Body of pancreas (tissue), 4 donors: ENCODE results near the gene GARNL3. TPM values are rescaled to one million over a fixed set of nuclear protein-coding genes. Genes with fewer than 3 reads are reported as not detected.

Source experiments
- ATAC-seq: fragments of 150-250 bp; one replicate; pipeline ENCODE4 v1.9.1; 2016
- DNase-seq, 4 donors: peaks; one replicate each; pipeline ENCODE4 v3.0.0-alpha.2; 2019
- H3K27ac ChIP-seq, 4 donors: fragments of 200-600 bp; sonication (generic); 1 replicate in 3 of 4; 2 replicates in 1 of 4; pipeline versions ENCODE4 v1.5.1 to v1.6.1; 2016 to 2019; ENCODE audit warnings: mild to moderate bottlenecking in 1 of 4, mixed read lengths in 1 of 4, moderate library complexity in 1 of 4
- H3K27me3 ChIP-seq, 2 donors: fragments of 200-600 bp; sonication (generic); one replicate each; pipeline ENCODE4 v1.6.0; 2016; ENCODE audit warnings: mild to moderate bottlenecking in 1 of 2
- H3K36me3 ChIP-seq, 2 donors: fragments of 200-600 bp; sonication (generic); replicated peaks in 1 of 2; 2 replicates each; pipeline ENCODE4 v1.5.1; 2016; ENCODE audit warnings: low read depth in 2 of 2; ENCODE audit not compliant: insufficient read depth in 1 of 2
- H3K4me1 ChIP-seq: fragments of 200-600 bp; sonication (generic); one replicate; pipeline ENCODE4 v1.6.0; 2016
- H3K4me3 ChIP-seq, 2 donors: fragments of 200-600 bp; sonication (generic); 1 replicate in 1 of 2; 2 replicates in 1 of 2; pipeline ENCODE4 v1.5.1; 2016 to 2019
- H3K9me3 ChIP-seq, 3 donors: fragments of 200-600 bp; sonication (generic); 1 replicate in 2 of 3; 2 replicates in 1 of 3; pipeline ENCODE4 v1.5.1; 2016
- CTCF ChIP-seq, 7 experiments: fragments of 450-650 bp in 4 of 7; fragments of 200-600 bp in 3 of 7; sonication (generic) in 3 of 7; IDR thresholded peaks; one replicate each; pipeline ENCODE4 v1.5.1; 2016 to 2019; ENCODE audit warnings: antibody characterized with exemption in 7 of 7
- POLR2A ChIP-seq, 3 donors: fragments of 450-650 bp; IDR thresholded peaks; one replicate each; pipeline ENCODE4 v1.6.1; 2016; ENCODE audit warnings: antibody characterized with exemption in 3 of 3, mild to moderate bottlenecking in 2 of 3
- WGBS, 2 donors: methylation state at CpG; one replicate each; pipeline ENCODE4 v1.1.5; 2017; 5-methylcytosine and 5-hydroxymethylcytosine counted together
- intact Hi-C: fragments of 100-400 bp; cut with DNase I; formaldehyde crosslinking; loops from one replicate; pipeline ENCODE4 v1.15.1; 2023
- total RNA-seq, 2 donors: library from RNA; depleted of rRNA; stranded (reverse); fragments of >200 nt; gene quantifications; one replicate each; pipeline ENCODE4 v1.1.0, GENCODE V29; 2016

GARNL3 gene
- total RNA-seq, 2 donors from 2014 or later, result 5.9 to 23.6 TPM

- H3K9me3 ChIP-seq, result no peaks in the 10 kb centered on the region
- no peaks in the 10 kb centered on the region for H3K4me1 ChIP-seq
- H3K4me3 ChIP-seq, result no peak overlapping the region
- WGBS, 2 donors, result 73 to 87% methylated on average over 4 of the region's 4 CpGs
- intact Hi-C loops, result no loop called here
- DNase-seq, result no peak
- no peak for ATAC-seq
- H3K27ac ChIP-seq, result no peak overlapping the region
- H3K36me3 ChIP-seq, result no peaks in the 10 kb centered on the region
- TF ChIP-seq CTCF (IDR thresholded peaks at IDR 0.05) (no peak), POLR2A (IDR thresholded peaks at IDR 0.05) (no peak)
- no peaks in the 10 kb centered on the region for H3K27me3 ChIP-seq
Measured at GRCh38 chr9:127356906-127357305, 92.3 kb downstream of the GARNL3 start.

- no peaks in the 10 kb centered on the region for H3K27me3 ChIP-seq
- DNase-seq (no peak), ATAC-seq (no peak)
- no peaks in the 10 kb centered on the region for H3K9me3 ChIP-seq
- H3K27ac ChIP-seq, result no peak overlapping the region
- no peak for TF ChIP-seq CTCF (IDR thresholded peaks at IDR 0.05)
- no peak for TF ChIP-seq POLR2A (IDR thresholded peaks at IDR 0.05)
- H3K4me1 ChIP-seq, result no peaks in the 10 kb centered on the region
- intact Hi-C loops, result no loop called here
- H3K36me3 ChIP-seq, result no peaks in the 10 kb centered on the region
- 80 to 91% methylated on average over 1 to 3 of the region's 3 CpGs for WGBS, 2 donors
- H3K4me3 ChIP-seq, result no peak overlapping the region
Measured at GRCh38 chr9:127358023-127358535, 93.5 kb downstream of the GARNL3 start.

GRCh38 chr9:127358770-127359169, 94.2 kb downstream of the GARNL3 start:
- Histone ChIP-seq H3K4me3 (no peak overlapping the region), H3K27ac (no peak overlapping the region), H3K36me3 (no peaks in the 10 kb centered on the region), H3K4me1 (no peaks in the 10 kb centered on the region), H3K27me3 (no peaks in the 10 kb centered on the region), H3K9me3 (no peaks in the 10 kb centered on the region)
- intact Hi-C loops, result no loop called here
- DNase-seq (no peak), ATAC-seq (no peak)
- WGBS, 2 donors, result 90 to 100% methylated on average over 1 to 3 of the region's 3 CpGs
- TF ChIP-seq CTCF (IDR thresholded peaks at IDR 0.05) (no peak), POLR2A (IDR thresholded peaks at IDR 0.05) (no peak)

- Histone ChIP-seq H3K27me3 (no peaks in the 10 kb centered on the region), H3K4me1 (no peaks in the 10 kb centered on the region), H3K4me3 (no peak overlapping the region), H3K27ac (no peak overlapping the region), H3K36me3 (no peaks in the 10 kb centered on the region), H3K9me3 (no peaks in the 10 kb centered on the region)
- DNase-seq (no peak), ATAC-seq (no peak)
- intact Hi-C loops, result no loop called here
- TF ChIP-seq CTCF (IDR thresholded peaks at IDR 0.05), result no peak
- TF ChIP-seq POLR2A (IDR thresholded peaks at IDR 0.05), result no peak
- WGBS, 2 donors, result 77 to 87% methylated on average over 8 of the region's 8 CpGs
Measured at GRCh38 chr9:127360250-127360649, 95.7 kb downstream of the GARNL3 start.

- no peaks in the 10 kb centered on the region for H3K36me3 ChIP-seq
- no peak overlapping the region for H3K27ac ChIP-seq
- no peaks in the 10 kb centered on the region for H3K4me1 ChIP-seq
- 56% methylated on average over 2 of the region's 2 CpGs for WGBS, 2 donors
- no peak for DNase-seq
- H3K27me3 ChIP-seq, result no peaks in the 10 kb centered on the region
- no peak for ATAC-seq
- peak in 2 of 7 experiments; percentile 8 to 14 for TF ChIP-seq CTCF (IDR thresholded peaks at IDR 0.05)
- TF ChIP-seq POLR2A (IDR thresholded peaks at IDR 0.05), result no peak
- H3K4me3 ChIP-seq, result no peak overlapping the region
- H3K9me3 ChIP-seq, result no peaks in the 10 kb centered on the region
- intact Hi-C loops, result no loop called here
Measured at GRCh38 chr9:127360829-127361228, 96.3 kb downstream of the GARNL3 start.
